Muscle of leg (tissue), 11 donors: ENCODE measurements around the gene ATP8B4. TPM values are rescaled to one million over a fixed set of nuclear protein-coding genes. Genes with fewer than 3 reads are reported as not detected.

Source experiments
- DNase-seq: peaks from one replicate; pipeline ENCODE4 v3.0.0; 2013
- H3K27ac ChIP-seq: one replicate; pipeline ENCODE4 v1.5.1; 2013; ENCODE audit warnings: mild to moderate bottlenecking, low read length, control low read depth
- H3K27me3 ChIP-seq: one replicate; pipeline ENCODE4 v1.6.1; 2013; ENCODE audit warnings: low read length; ENCODE audit not compliant: control insufficient read depth, insufficient read depth
- H3K36me3 ChIP-seq: one replicate; pipeline ENCODE4 v1.6.1; 2013; ENCODE audit warnings: low read length; ENCODE audit not compliant: control insufficient read depth, insufficient read depth
- H3K4me1 ChIP-seq: one replicate; pipeline ENCODE4 v1.6.1; 2013; ENCODE audit warnings: low read length; ENCODE audit not compliant: control insufficient read depth, insufficient read depth
- H3K4me3 ChIP-seq: one replicate; pipeline ENCODE4 v1.5.1; 2013; ENCODE audit warnings: low read length, control low read depth
- H3K9me3 ChIP-seq: replicated peaks from 2 replicates; pipeline ENCODE4 v1.6.1; 2013; ENCODE audit warnings: low read depth, low read length; ENCODE audit not compliant: control insufficient read depth
- WGBS: methylation state at CpG from one replicate; pipeline ENCODE4 v1.1.5; 2013; ENCODE audit warnings: missing lambda C conversion rate; ENCODE audit not compliant: insufficient coverage; 5-methylcytosine and 5-hydroxymethylcytosine counted together
- polyA plus RNA-seq, 8 donors: library from polyadenylated mRNA; unstranded; fragments of 120-200 nt; gene quantifications; one replicate each; pipeline versions ENCODE4 v1.2.1 to v1.2.3, GENCODE V29; 2013; ENCODE audit warnings: inconsistent platforms in 1 of 8, low replicate concordance in 1 of 8; ENCODE audit not compliant: insufficient read length in 8 of 8, insufficient read depth in 1 of 8
- total RNA-seq: library from RNA; stranded (reverse); fragments of 120-200 nt; gene quantifications from one replicate; pipeline ENCODE4 v1.2.4, GENCODE V29; 2013

ATP8B4 gene
- total and polyA plus RNA-seq, 9 donors = 2.6 to 5.2 (median 3.6) TPM

DNA sequence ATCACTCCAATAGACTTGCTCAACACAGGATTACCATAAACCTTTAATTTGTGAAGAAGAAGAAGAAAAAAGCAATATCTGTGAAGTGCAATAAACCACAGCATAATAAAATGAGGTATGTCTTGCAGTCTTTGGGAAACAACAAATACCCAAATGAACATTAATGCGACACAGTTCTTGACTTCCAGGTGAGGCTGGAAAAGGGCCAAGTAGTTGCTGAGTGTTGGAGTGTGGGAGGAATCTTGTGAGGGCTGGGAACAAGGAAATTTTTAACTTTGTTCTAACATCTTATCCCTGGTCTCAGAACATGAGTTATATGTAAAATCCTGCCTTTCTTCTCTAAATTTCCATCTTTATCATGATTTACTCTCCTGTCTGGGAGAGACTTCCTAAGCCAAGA lies 291.7 kb downstream of the ATP8B4 start:
- no CpG with 5 or more reads among the region's 1 CpG for WGBS
- no peak for DNase-seq
- Histone ChIP-seq H3K27ac (no peak overlapping the region), H3K27me3 (no peaks in the 10 kb centered on the region), H3K4me1 (peaks cover 4% of the 10 kb centered on the region), H3K36me3 (no peaks in the 10 kb centered on the region), H3K9me3 (no peaks in the 10 kb centered on the region), H3K4me3 (no peak overlapping the region)

DNA sequence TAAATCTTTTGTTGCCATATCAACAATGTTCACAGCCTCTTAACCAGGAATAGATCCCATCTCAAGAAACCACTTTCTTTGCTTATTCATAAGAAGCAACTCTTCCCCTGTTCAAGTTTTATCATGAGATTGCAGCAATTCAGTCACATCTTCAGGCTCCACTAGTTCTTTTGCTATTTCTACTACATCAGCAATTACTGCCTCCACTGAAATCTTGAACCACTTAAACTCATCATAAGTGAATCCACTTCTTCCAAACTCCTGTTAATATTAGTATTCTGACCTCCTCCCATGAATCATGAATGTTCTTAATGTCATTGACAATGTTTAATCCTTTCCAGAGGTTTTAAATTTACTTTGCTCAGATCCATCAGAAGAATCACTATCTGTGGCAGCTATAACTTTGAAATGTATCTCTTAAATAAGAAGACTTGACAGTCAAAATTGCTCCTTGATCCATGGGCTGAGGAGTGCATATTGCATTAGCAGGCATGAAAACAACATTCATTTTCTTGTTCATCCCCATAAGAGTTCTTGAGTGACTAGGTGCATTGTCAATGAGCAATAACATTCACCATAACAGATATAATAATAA lies 292.3 kb downstream of the ATP8B4 start:
- Histone ChIP-seq H3K4me1 (peaks cover 4% of the 10 kb centered on the region), H3K36me3 (no peaks in the 10 kb centered on the region), H3K27me3 (no peaks in the 10 kb centered on the region), H3K4me3 (no peak overlapping the region), H3K9me3 (no peaks in the 10 kb centered on the region), H3K27ac (no peak overlapping the region)
- no peak for DNase-seq

DNA sequence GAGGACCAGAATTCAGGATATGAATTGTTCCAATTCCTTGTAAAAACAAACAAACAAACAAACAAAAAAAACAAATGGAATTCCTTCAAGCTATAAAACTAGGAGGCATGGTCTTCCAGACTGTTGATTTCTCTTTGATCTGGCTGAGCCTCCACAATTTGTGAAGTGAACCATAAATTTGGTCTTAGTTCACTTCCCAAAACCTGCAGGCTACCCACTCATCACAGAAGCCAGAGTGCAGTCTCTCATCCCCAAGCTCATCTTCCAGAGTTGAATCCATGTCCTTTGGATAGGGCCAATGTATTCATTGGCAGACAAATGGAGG lies 294.3 kb downstream of the ATP8B4 start:
- Histone ChIP-seq H3K27ac (no peak overlapping the region), H3K9me3 (no peaks in the 10 kb centered on the region), H3K4me1 (no peaks in the 10 kb centered on the region), H3K36me3 (no peaks in the 10 kb centered on the region), H3K27me3 (no peaks in the 10 kb centered on the region), H3K4me3 (no peak overlapping the region)
- DNase-seq = no peak

DNA sequence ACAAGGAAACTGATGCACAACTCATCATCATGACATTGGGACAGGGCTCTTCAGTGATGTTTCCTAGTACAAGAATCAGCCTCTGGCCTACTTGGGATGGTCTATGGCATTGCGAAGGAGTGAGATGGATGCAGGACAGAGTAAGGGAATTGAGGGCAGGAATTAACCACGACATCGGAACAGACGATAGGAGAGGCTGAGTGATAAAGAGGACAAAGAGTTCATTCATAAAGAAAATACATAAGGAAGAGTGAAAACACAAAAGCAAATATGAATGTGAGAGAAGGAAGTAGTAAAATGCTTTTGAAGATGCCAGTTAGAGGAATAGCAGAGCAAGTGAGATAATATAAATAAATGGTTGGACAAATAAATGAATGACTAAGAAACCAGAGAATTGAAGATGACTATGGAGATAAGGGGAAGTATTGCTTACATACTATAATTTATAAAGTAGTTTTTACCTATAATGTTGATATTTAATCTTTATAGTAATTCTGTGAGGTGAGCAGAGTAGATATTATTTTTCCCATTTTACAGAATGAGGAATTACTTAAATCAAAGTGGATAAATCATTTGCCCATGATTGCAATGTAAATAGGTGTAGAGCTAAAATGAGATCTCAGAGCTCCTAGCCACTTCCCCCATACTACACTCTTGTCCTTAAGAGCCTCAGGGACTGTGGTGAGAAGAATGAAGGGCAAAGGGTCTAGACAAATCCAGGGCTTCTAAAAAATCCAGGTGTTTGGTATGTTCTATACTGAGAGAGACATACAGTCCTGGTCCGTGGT lies 294.9 kb downstream of the ATP8B4 start:
- no peaks in the 10 kb centered on the region for H3K4me1 ChIP-seq
- WGBS = 100% methylated on average over 2 of the region's 5 CpGs
- no peak overlapping the region for H3K4me3 ChIP-seq
- H3K9me3 ChIP-seq = no peaks in the 10 kb centered on the region
- no peak for DNase-seq
- H3K36me3 ChIP-seq = no peaks in the 10 kb centered on the region
- H3K27me3 ChIP-seq = no peaks in the 10 kb centered on the region
- H3K27ac ChIP-seq = no peak overlapping the region

DNA sequence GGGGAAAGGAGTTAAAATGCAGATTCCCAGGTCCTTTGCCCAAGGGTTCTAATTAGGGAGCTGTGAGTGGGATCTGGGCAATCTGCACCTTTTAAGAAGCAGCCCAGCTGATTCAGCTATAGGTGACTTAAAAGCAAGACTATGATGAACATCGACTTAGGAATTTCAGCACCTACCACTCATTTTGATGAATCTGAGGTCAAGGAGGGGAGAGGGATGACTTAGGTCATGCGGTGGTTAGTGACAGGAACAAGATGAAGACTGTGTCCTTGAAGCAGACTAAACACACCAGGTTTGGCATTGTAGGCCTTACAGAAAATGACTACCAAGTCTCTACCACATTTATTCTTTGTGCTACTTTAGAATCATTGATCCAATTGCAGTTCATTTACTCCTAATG lies 301.9 kb downstream of the ATP8B4 start:
- peaks cover 13% of the 10 kb centered on the region for H3K4me1 ChIP-seq
- H3K27me3 ChIP-seq = no peaks in the 10 kb centered on the region
- no peak overlapping the region for H3K27ac ChIP-seq
- no peaks in the 10 kb centered on the region for H3K36me3 ChIP-seq
- no peak overlapping the region for H3K4me3 ChIP-seq
- WGBS = no CpG with 5 or more reads among the region's 2 CpGs
- no peaks in the 10 kb centered on the region for H3K9me3 ChIP-seq
- no peak for DNase-seq

DNA sequence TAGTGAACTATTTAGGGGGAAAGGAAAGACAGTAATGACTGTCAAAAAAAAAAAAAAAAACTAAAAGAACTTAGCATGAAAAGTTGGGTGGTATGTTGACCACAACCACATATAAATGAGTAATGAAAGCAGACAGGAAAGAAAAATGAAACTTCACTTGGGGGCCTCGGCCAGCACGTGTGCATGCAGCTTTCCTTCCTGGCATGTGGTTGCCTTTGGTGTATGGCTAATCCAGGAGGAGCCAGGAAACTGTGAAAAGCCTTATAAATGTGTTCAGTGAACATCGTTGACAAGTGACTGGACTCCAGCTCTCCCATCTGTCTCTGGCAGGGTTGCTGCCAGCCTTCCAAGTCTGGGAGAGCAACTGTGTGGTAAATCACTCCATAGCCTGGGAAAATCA lies 303.1 kb downstream of the ATP8B4 start:
- no peak overlapping the region for H3K4me3 ChIP-seq
- WGBS = 10% methylated on average over 3 of the region's 3 CpGs
- peak; percentile 90 for DNase-seq
- no peaks in the 10 kb centered on the region for H3K36me3 ChIP-seq
- H3K9me3 ChIP-seq = no peaks in the 10 kb centered on the region
- peaks cover 15% of the 10 kb centered on the region for H3K4me1 ChIP-seq
- peak overlapping the region; percentile 72 for H3K27ac ChIP-seq
- H3K27me3 ChIP-seq = no peaks in the 10 kb centered on the region

DNA sequence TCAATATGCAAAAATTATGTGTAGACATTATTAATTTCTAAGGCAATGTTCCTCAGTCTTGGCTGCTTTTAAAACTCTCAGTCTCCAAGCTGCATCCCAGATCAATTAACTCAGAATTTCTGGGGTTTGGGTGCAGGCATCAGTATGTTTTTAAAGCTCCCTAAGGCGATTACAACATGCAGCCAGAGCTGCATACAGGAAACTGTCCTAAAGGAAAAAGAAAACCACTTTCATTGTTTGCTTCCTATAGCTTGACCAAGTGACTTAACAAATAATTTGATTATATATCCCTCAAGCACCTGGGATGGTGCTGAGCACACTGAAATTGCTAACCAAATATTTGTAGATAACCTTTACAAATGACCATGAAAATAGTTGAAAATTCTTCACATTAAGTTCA lies 303.5 kb downstream of the ATP8B4 start:
- WGBS = no CpG with 5 or more reads among the region's 1 CpG
- Histone ChIP-seq H3K4me3 (no peak overlapping the region), H3K27ac (no peak overlapping the region), H3K27me3 (no peaks in the 10 kb centered on the region), H3K4me1 (peaks cover 17% of the 10 kb centered on the region), H3K36me3 (no peaks in the 10 kb centered on the region), H3K9me3 (no peaks in the 10 kb centered on the region)
- peak; percentile 61 for DNase-seq

DNA sequence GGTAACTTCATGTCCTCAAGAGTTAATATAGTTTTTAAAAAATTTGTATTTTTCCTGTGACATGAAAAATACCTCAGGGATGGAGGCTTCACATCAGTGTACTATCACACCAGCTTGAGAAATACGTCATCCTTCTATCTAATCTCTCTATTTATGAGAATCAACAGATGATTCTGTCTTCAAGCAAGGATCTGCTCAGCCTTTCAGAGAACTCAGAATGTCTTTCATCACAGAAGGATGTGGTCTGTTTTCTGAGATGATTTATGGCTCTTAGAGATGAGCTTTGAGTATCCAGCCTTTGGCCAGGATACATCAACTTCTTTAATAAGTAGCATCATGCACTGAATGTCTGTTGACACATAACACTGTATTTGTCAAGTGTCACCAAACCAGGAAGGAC lies 304.3 kb downstream of the ATP8B4 start:
- H3K9me3 ChIP-seq = no peaks in the 10 kb centered on the region
- H3K27ac ChIP-seq = no peak overlapping the region
- WGBS = no CpG with 5 or more reads among the region's 1 CpG

DNA sequence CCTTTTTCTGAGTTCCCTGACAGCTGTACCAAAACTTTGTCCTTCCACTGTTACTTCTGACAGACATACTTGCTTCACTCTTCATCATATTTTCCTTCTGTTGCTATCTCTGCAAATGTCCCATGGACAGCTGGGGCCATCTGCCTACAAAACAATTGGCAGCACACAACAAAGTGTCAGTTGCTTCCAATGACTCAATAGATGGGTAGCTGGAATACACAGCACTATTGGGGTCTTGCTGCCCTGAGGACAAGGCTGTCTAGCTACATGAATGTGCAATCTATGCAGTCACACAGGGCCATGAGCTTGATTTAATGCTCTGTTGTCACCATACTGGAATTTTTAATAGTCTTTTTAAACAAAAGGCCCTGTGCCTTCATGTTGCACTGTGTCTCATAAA lies 305.4 kb downstream of the ATP8B4 start:
- peak; percentile 82 for DNase-seq
- Histone ChIP-seq H3K9me3 (no peaks in the 10 kb centered on the region), H3K4me1 (peaks cover 27% of the 10 kb centered on the region), H3K27ac (peak overlapping the region; percentile 65), H3K36me3 (no peaks in the 10 kb centered on the region), H3K4me3 (no peak overlapping the region), H3K27me3 (no peaks in the 10 kb centered on the region)

More for the DNA sequence above, 304.3 kb downstream of the ATP8B4 start:
- no peak overlapping the region for H3K4me3 ChIP-seq
- no peaks in the 10 kb centered on the region for H3K36me3 ChIP-seq
- peaks cover 25% of the 10 kb centered on the region for H3K4me1 ChIP-seq
- no peak for DNase-seq
- no peaks in the 10 kb centered on the region for H3K27me3 ChIP-seq

DNA sequence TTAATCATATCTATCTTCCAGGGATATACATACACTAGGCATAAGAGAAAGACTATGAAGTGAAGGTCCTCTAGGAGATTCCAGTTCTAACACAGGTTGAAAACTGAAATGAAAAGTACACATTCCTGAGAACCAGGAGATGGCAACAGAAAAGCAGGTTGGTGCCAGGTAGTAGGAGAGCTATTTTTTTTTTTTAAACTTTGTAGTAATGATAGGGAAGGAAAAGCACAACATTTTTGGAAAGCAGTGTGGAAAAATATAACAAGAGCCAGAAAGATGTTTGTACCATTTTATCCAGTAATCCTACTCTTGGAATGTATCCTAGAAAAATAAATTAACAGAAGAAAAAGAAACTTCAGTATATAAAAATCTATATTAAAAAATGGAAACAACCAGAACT lies 308.3 kb downstream of the ATP8B4 start:
- Histone ChIP-seq H3K27me3 (no peaks in the 10 kb centered on the region), H3K36me3 (no peaks in the 10 kb centered on the region), H3K9me3 (peaks cover 2% of the 10 kb centered on the region), H3K27ac (peak overlapping the region; percentile 70), H3K4me3 (no peak overlapping the region), H3K4me1 (peaks cover 22% of the 10 kb centered on the region)
- DNase-seq = peak; percentile 93
